SH-SY5Y (cell line): ENCODE data around the gene PDLIM7.

Source experiments
- GATA2 ChIP-seq: IDR thresholded peaks from 2 replicates; pipeline ENCODE4 v1.6.1; 2011; ENCODE audit warnings: mild to moderate bottlenecking, low read depth, low read length
- GATA3 ChIP-seq: IDR thresholded peaks from 2 replicates; pipeline ENCODE4 v1.6.1; 2011; ENCODE audit warnings: low read depth, mild to moderate bottlenecking, low read length, moderate library complexity

DNA sequence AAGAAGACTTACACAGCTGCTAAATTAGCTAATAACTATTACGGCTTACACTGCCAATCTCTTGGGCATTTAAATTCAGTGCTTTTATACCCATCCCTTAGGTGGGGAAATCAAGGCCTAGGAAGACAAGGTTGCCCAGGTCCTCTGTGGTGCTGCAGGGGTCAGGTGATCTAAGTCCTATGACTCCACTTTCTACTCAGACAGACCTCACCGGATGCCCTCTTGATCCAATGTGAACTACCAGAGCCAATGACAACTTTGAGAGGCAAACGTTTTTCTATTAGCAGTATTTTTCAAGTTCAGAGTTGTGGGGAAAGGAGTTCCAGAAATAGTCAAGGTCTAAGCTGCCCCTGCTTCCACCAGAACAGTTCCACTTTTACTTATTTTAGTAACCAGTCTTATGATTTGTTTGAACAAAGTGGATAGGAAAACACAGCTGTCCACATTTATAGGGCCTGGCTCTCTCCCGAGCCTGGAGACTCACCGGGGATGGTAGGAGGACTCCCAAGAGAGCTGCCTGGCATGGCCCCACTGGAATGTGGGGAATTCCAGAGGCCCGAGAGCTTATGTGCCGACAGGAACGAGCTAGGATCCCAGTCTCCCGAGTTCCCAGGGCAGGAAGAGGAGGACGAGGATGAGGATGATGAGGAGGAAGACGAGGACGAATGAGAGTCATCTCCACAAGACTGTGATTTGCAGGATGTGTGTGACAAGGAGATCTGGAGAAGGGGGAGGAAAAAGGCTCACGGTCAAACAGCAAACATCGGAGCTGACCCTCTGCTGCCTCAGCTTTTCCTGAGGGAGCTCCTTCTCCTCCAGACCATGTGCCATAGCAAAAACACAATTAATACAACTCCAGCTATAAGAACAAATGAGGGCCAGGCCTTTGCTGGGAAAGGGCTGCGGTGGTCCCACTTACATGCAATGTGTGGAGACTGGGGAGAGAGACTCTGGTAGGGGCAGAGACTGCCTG, 40.3 kb upstream of the PDLIM7 start:
- TF ChIP-seq GATA3 (no peak), GATA2 (no peak)
